ENCODE results near the gene RBM28. TPM values are rescaled to one million over a fixed set of nuclear protein-coding genes. Genes with fewer than 3 reads are reported as not detected.

RBM28 gene
- total RNA-seq, 2 donors from 2014 or later, result 38.9 to 52.3 TPM

DNA sequence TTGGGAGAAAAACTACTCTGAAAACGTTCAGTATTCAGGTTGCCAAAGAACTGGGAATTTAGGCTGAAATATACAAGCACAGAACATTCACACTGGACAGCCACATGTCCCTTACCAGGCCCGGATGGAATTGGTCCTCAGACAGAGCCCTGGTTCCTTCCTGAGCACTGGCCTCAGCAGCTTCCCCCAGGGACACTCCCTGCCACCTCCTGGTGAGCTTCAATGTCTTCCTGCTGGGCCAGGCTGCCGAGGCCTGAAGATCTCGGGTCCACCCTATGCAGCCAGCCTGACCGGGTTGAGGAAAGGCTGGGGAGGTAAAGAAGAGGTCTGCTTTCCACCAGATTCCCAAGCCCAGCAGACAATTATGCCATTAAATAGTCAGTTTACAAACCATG lies 77.8 kb downstream of the RBM28 start:
- DNase-seq (no peak), ATAC-seq (replicated peaks in 1 of 2) (no peak)
- H3K36me3 Mint-ChIP-seq (ENCODE audit: insufficient read depth in 2 of 2), result no peaks in the 10 kb centered on the region
- H3K9me3 Mint-ChIP-seq, result no peaks in the 10 kb centered on the region
- H3K27me3 Mint-ChIP-seq (ENCODE audit: low read depth), result peaks cover 27% of the 10 kb centered on the region
- no peak overlapping the region for H3K27ac Mint-ChIP-seq
- H3K4me3 Mint-ChIP-seq, result no peak overlapping the region
- no peaks in the 10 kb centered on the region for H3K4me1 Mint-ChIP-seq (ENCODE audit: low read depth)

DNA sequence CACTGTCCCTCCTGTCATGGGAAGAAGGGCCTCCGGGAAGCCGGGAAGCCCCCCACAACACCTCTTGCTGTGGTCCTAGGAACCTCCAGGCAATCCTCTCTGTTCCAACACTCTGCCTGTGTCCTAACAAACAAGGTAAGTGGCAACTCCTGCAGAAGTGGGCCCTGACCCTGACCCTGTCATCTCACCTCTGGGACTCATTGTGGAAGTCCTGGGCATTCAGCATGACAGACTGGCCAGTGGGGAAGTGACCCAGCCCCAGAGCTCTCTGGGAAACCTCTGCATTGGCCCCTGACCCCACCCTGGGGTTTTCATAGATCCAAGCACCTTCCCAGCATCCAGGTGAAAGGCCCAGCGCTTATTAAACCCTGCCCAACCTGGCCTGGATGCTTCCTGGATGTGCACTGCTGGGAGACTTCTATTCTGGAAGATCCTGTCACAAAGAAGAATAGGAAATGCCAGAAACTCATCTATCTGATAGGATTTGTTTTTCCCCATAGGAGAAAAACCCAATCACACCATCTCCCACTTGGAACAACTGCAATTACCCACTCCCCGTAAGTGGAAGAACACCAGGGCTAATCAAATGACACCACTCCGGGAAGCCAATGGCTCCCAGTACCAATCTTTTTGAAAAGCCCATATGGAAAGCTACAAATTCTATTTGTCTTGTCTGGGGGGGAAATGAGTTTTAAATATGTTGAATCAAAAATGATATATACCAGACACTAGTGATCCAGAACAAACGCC lies 78.4 kb downstream of the RBM28 start:
- H3K27me3 Mint-ChIP-seq (ENCODE audit: low read depth), result peaks cover 27% of the 10 kb centered on the region
- ATAC-seq (replicated peaks in 1 of 2), result no peak
- no peaks in the 10 kb centered on the region for H3K9me3 Mint-ChIP-seq
- no peak for DNase-seq
- H3K4me3 Mint-ChIP-seq, result no peak overlapping the region
- no peaks in the 10 kb centered on the region for H3K36me3 Mint-ChIP-seq (ENCODE audit: insufficient read depth in 2 of 2)
- no peak overlapping the region for H3K27ac Mint-ChIP-seq
- no peaks in the 10 kb centered on the region for H3K4me1 Mint-ChIP-seq (ENCODE audit: low read depth)

DNA sequence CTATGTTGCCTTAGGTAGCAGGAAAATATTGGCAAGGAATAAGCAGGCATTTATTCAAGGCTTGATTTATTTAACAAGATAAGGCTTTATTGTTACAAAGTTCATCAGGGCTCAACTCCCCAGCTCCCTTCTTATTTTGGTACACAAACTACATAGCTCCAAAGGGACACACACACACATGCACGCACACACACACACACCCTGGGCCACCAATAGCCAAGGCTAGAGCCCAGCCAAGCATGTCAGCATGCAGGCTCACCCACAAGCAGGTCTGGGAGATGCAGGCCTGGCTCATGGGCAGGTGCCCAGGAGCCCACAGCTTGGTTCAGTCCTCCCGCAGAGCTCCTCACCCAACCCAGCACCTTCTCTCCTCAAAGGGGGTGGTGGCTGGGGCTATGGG lies 79.2 kb downstream of the RBM28 start:
- ATAC-seq (replicated peaks in 1 of 2), result no peak
- H3K4me1 Mint-ChIP-seq (ENCODE audit: low read depth), result no peaks in the 10 kb centered on the region
- H3K27me3 Mint-ChIP-seq (ENCODE audit: low read depth), result peaks cover 23% of the 10 kb centered on the region
- DNase-seq, result no peak
- H3K36me3 Mint-ChIP-seq (ENCODE audit: insufficient read depth in 2 of 2), result no peaks in the 10 kb centered on the region
- no peaks in the 10 kb centered on the region for H3K9me3 Mint-ChIP-seq
- H3K4me3 Mint-ChIP-seq, result no peak overlapping the region
- H3K27ac Mint-ChIP-seq, result no peak overlapping the region

DNA sequence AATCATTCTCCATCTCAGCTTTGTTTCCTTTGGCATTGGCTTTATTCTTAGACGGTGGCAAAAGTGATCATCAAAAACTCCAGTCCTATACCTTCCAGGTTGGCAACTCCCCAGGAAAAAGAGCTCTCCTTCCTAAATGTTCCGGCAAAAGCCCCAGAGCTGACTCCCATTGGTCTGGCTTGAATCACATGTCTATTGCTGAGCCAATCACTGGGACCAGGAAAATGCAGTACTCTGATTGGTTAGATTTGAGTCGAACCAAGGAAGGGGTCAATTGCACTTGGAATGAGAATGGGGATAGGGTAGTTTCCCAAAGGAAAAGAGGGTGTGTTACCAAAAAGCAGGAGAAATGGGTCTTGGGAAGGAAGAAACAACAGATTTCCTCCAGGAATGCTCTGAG lies 80.3 kb downstream of the RBM28 start:
- Mint-ChIP-seq H3K9me3 (no peaks in the 10 kb centered on the region), H3K4me1 (ENCODE audit: low read depth) (no peaks in the 10 kb centered on the region), H3K27me3 (ENCODE audit: low read depth) (peaks cover 13% of the 10 kb centered on the region), H3K4me3 (no peak overlapping the region), H3K27ac (no peak overlapping the region), H3K36me3 (ENCODE audit: insufficient read depth in 2 of 2) (no peaks in the 10 kb centered on the region)
- DNase-seq, result no peak
- ATAC-seq (replicated peaks in 1 of 2), result no peak

DNA sequence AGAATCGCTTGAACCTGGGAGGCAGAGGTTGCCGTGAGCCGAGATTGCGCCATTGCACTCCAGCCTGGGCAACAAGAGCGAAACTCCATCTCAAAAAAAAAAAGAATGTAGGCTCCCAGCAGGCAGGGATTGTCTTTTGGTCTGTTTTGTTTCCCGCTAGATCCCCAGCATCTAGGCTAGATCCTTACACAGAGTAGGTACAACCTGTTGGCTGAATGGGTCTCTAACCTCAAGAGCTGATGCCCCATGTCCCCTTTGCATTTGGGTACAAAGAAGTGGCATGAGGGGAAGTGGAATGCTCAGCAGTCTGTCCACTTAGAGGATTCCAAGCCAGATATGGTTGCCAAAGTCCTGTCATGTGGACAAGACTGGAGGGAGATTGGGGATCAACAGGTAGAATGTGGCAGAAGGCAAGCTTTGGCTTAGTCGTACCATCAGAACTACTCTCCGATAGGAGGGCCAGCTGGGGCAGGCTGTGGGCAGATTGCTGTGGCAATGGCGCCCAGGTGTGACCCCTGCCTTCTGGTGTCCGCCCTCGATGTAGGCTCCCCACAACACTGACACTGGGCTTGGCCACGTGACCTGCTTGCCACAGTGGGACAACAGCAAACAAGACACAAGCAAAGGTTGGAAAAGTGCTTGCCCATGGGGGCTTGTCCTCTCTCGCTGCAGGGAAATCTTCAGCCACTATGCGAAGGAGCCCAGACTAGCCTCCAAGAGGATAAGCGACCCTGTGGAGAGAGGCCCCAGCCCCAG lies 81.3 kb downstream of the RBM28 start:
- Mint-ChIP-seq H3K4me3 (no peak overlapping the region), H3K36me3 (ENCODE audit: insufficient read depth in 2 of 2) (no peaks in the 10 kb centered on the region), H3K9me3 (no peaks in the 10 kb centered on the region), H3K27ac (no peak overlapping the region), H3K27me3 (ENCODE audit: low read depth) (peaks cover 7% of the 10 kb centered on the region), H3K4me1 (ENCODE audit: low read depth) (no peaks in the 10 kb centered on the region)
- DNase-seq (no peak), ATAC-seq (replicated peaks in 1 of 2) (no peak)

DNA sequence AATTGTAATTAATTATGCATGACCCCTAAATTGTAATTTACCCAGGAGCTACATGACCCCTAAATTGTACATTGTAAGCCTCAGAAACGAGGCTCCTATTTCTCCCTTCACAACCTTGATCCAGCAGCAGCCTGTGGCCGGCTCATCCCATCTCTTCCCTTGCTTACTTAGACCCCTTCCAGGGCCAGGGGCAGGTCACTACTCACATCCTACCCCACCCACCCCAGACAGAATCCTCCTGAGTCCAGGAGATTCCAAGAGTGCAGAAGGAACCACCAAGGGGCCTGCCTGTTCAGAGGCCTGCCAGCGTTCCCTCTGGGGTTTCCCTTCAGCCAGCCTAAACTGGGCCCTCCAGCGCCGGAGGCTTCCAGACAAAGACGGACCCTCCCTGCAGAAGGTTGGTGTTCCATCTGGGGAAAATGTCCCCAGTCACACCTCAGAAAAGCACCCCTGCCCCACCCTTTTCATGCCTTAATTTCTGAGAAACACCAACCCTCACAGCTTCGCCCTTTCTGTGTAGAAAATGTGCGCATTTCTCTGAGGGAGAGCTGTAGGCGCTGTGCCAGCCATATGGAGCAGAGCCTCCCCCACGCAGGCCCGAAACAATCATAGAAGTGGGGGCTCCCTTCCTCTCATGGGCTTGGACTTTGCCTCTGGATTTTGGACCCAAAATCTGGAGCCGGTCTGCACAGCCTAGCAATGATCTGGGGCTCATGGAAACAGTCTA lies 83.5 kb downstream of the RBM28 start:
- H3K27ac Mint-ChIP-seq, result no peak overlapping the region
- DNase-seq, result no peak
- ATAC-seq (replicated peaks in 1 of 2), result no peak
- no peak overlapping the region for H3K4me3 Mint-ChIP-seq
- H3K4me1 Mint-ChIP-seq (ENCODE audit: low read depth), result no peaks in the 10 kb centered on the region
- no peaks in the 10 kb centered on the region for H3K36me3 Mint-ChIP-seq (ENCODE audit: insufficient read depth in 2 of 2)
- no peaks in the 10 kb centered on the region for H3K27me3 Mint-ChIP-seq (ENCODE audit: low read depth)
- H3K9me3 Mint-ChIP-seq, result no peaks in the 10 kb centered on the region

DNA sequence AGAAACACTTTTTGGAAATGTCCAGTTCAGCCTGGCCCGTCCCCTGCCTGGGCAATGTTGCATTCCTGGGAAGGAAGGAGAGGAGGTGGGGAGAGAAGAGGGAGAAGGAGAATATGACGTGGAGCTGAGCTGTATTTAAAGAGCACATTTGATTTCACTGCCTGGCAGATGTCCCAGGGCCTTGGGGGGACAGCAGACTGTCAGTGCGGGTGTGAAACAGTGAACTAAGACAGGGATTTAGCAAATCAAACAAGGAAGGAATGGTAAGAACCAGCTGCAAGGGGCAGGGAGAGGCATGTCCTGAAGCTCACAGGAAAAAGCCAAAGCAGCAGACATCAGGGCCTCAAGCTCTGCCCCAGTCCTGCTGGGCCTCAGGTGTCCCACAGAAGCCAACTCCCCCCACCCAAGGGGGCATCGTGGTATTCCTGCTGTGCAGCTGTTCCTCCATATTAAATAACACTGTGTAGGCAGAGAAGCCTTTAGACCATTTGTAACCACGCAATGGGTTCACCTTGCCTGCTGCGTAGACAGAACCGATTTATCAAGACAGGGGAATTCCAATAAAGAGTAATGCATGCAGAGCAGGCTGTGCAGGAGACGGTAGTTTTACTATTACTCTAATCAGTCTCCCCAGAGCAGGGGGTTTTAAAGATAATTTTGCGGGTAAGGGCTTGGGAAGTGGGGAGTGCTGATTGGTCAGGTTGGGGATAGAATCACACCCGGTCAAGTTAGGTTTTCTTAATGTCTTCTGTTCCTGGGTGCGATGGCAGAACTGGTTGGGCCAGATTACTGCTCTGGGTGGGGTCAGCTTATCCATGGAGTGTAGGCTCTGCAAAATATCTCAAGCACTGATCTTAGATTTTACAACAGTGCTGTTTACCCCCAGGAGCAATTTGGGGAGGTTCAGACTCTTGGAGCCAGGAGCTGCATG lies 84.3 kb downstream of the RBM28 start:
- H3K9me3 Mint-ChIP-seq, result no peaks in the 10 kb centered on the region
- DNase-seq (no peak), ATAC-seq (replicated peaks in 1 of 2) (no peak)
- H3K27ac Mint-ChIP-seq, result no peak overlapping the region
- H3K27me3 Mint-ChIP-seq (ENCODE audit: low read depth), result no peaks in the 10 kb centered on the region
- H3K36me3 Mint-ChIP-seq (ENCODE audit: insufficient read depth in 2 of 2), result no peaks in the 10 kb centered on the region
- H3K4me1 Mint-ChIP-seq (ENCODE audit: low read depth), result no peaks in the 10 kb centered on the region
- no peak overlapping the region for H3K4me3 Mint-ChIP-seq

DNA sequence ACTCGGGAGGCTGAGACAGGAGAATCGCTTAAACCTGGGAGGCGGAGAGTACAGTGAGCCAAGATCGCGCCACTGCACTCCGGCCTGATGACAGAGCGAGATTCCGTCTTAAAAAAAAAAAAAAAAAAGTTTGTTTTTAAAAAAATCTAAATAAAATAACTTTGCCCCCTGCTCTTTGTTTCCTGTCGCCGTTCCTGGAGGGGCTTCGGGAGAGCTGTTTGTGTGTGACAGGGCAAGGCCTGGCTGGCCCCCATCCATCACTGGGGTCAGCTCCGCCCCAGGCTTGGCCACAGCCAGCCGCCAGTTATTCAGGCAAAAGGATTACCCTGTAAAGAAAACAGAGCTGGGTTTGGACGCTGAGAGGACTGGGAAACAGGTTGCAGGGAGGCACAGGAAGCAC lies 86.2 kb downstream of the RBM28 start:
- no peaks in the 10 kb centered on the region for H3K27me3 Mint-ChIP-seq (ENCODE audit: low read depth)
- no peak overlapping the region for H3K27ac Mint-ChIP-seq
- no peaks in the 10 kb centered on the region for H3K4me1 Mint-ChIP-seq (ENCODE audit: low read depth)
- ATAC-seq (replicated peaks in 1 of 2) (no peak), DNase-seq (no peak)
- H3K4me3 Mint-ChIP-seq, result no peak overlapping the region
- H3K36me3 Mint-ChIP-seq (ENCODE audit: insufficient read depth in 2 of 2), result no peaks in the 10 kb centered on the region
- no peaks in the 10 kb centered on the region for H3K9me3 Mint-ChIP-seq

DNA sequence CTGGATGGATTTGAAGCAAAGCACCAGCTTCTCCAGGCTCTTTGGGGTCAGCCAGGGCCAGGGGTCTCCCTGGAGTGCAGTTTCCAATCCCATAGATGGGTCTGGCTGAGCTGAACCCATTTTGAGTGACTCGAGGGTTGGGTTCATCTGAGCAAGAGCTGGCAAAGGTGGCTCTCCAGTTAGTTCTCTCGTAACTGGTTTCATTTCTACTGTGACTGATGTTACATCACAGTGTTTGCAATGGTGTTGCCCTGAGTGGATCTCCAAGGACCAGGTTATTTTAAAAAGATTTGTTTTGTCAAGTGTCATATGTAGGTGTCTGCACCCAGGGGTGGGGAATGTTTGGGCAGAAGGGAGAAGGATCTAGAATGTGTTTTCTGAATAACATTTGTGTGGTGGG lies 88.4 kb downstream of the RBM28 start:
- Mint-ChIP-seq H3K27ac (no peak overlapping the region), H3K9me3 (no peaks in the 10 kb centered on the region), H3K27me3 (ENCODE audit: low read depth) (no peaks in the 10 kb centered on the region), H3K4me3 (no peak overlapping the region), H3K4me1 (ENCODE audit: low read depth) (no peaks in the 10 kb centered on the region), H3K36me3 (ENCODE audit: insufficient read depth in 2 of 2) (no peaks in the 10 kb centered on the region)
- DNase-seq (no peak), ATAC-seq (replicated peaks in 1 of 2) (no peak)

DNA sequence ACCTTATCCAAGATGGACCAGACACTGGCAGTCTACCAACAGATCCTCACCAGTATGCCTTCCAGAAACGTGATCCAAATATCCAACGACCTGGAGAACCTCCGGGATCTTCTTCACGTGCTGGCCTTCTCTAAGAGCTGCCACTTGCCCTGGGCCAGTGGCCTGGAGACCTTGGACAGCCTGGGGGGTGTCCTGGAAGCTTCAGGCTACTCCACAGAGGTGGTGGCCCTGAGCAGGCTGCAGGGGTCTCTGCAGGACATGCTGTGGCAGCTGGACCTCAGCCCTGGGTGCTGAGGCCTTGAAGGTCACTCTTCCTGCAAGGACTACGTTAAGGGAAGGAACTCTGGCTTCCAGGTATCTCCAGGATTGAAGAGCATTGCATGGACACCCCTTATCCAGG lies 89.2 kb downstream of the RBM28 start:
- H3K36me3 Mint-ChIP-seq (ENCODE audit: insufficient read depth in 2 of 2), result no peaks in the 10 kb centered on the region
- H3K27me3 Mint-ChIP-seq (ENCODE audit: low read depth), result no peaks in the 10 kb centered on the region
- no peaks in the 10 kb centered on the region for H3K9me3 Mint-ChIP-seq
- no peaks in the 10 kb centered on the region for H3K4me1 Mint-ChIP-seq (ENCODE audit: low read depth)
- no peak overlapping the region for H3K27ac Mint-ChIP-seq
- no peak overlapping the region for H3K4me3 Mint-ChIP-seq
- no peak for ATAC-seq (replicated peaks in 1 of 2)
- DNase-seq, result no peak

DNA sequence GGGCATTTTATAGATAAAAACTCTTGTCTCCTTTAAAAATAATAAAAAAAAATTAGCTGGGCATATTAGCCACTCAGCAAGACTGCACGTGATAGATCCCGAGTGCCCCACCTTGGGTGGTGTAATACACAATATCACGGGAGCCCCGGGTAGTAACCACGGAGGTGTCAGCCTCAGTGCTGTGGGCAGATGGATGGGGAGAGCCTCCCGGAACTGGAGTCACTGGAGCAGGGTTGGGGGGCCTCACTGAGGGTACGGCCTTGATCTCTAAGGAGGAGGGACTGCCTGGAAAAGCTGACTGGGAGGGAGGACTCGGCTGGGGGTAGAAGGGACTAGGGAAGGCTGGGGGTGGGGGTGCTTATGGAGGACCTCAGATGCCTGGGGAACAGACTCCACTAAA lies 90.0 kb downstream of the RBM28 start:
- Mint-ChIP-seq H3K4me1 (ENCODE audit: low read depth) (no peaks in the 10 kb centered on the region), H3K36me3 (ENCODE audit: insufficient read depth in 2 of 2) (no peaks in the 10 kb centered on the region), H3K27ac (no peak overlapping the region), H3K9me3 (no peaks in the 10 kb centered on the region), H3K27me3 (ENCODE audit: low read depth) (no peaks in the 10 kb centered on the region), H3K4me3 (no peak overlapping the region)
- no peak for DNase-seq
- no peak for ATAC-seq (replicated peaks in 1 of 2)

DNA sequence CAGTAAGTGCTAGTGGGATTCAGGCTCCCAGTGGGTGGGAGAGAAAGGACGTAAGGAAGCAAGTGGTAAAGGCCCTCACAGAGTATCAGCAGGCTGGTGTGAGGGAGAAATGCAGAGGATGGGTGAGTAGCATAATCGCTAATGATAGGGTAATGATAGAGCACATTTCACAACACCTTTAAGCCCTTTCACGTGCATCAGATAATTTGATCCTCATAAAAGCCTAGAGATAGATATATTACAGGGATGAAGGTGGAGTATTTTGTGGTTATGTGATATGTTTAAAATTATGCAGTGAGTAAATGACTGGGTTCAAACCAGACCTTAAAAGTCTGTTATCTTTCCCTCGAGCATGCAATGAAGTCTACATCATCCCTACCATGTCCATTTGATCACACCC lies 92.4 kb downstream of the RBM28 start:
- Mint-ChIP-seq H3K36me3 (ENCODE audit: insufficient read depth in 2 of 2) (no peaks in the 10 kb centered on the region), H3K27ac (no peak overlapping the region), H3K4me1 (ENCODE audit: low read depth) (no peaks in the 10 kb centered on the region), H3K9me3 (no peaks in the 10 kb centered on the region), H3K27me3 (ENCODE audit: low read depth) (peaks cover 7% of the 10 kb centered on the region), H3K4me3 (no peak overlapping the region)
- DNase-seq (no peak), ATAC-seq (replicated peaks in 1 of 2) (no peak)

Data from activated T-cell treated with anti-CD3 and anti-CD28 coated beads, Interleukin-2, amount 50 U/mL, for 72 hours (primary cell).